K562 (cell line): Measurements from ENCODE around the gene RBM20. TPM values are rescaled to one million over a fixed set of nuclear protein-coding genes. Genes with fewer than 3 reads are reported as not detected.

Experiments
- E2F3 ChIP-seq: fragments of 250-450 bp; sonication (Bioruptor Pico); IDR thresholded peaks from 2 replicates; pipeline ENCODE4 v1.4.0; 2020; ENCODE audit warnings: mild to moderate bottlenecking
- HMGN3 ChIP-seq: IDR thresholded peaks from 2 replicates; pipeline ENCODE4 v1.6.1; 2011; ENCODE audit warnings: borderline replicate concordance, low read depth, mild to moderate bottlenecking, mixed read lengths, low read length; ENCODE audit not compliant: insufficient read length; ENCODE audit errors: extremely low read depth
- PHF20 ChIP-seq: fragments of 450-650 bp; IDR thresholded peaks from 2 replicates; pipeline ENCODE4 v1.6.1; 2018; ENCODE audit not compliant: partially characterized antibody
- SMARCA4 ChIP-seq: fragments of 450-650 bp; IDR thresholded peaks from 2 replicates; pipeline ENCODE4 v1.6.1; 2016
- SP1 ChIP-seq: sonication (generic); formaldehyde crosslinking; IDR thresholded peaks from 2 replicates; pipeline ENCODE4 v1.8.1; 2022; ENCODE audit warnings: mild to moderate bottlenecking, missing genetic modification reagents
- TRIM25 ChIP-seq: fragments of 450-650 bp; IDR thresholded peaks from 2 replicates; pipeline ENCODE4 v1.7.0; 2016; ENCODE audit warnings: borderline replicate concordance
- XRCC5 ChIP-seq: fragments of 200-400 bp; formaldehyde crosslinking; IDR thresholded peaks from 2 replicates; pipeline ENCODE4 v1.6.1; 2017; ENCODE audit warnings: low read depth, mild to moderate bottlenecking, low read length
- polyA plus RNA-seq, 8 experiments: library from polyadenylated mRNA; depleted of rRNA in 4 of 8; stranded (reverse) in 5 of 8; unstranded in 3 of 8; fragments of >200 nt; fragmentation: Nextera tagmentation in 2 of 8; fragmentation: Illumina TruSeq in 1 of 8; extraction: Ambion mirVana in 2 of 8; extraction: Trizol in 1 of 8; gene quantifications; 2 replicates each; pipeline versions ENCODE4 v1.2.1 to v1.2.3, GENCODE V29; 2011 to 2014; ENCODE audit warnings: inconsistent platforms in 1 of 8, missing spikeins in 1 of 8
- total RNA-seq, 7 experiments: library from RNA; depleted of rRNA in 6 of 7; stranded (reverse); fragments of >200 nt in 6 of 7; fragmentation: Illumina TruSeq in 2 of 7; extraction: Trizol in 2 of 7; gene quantifications; 2 replicates each; pipeline versions ENCODE4 v1.2.1 to v1.2.3, GENCODE V29; 2011 to 2021; ENCODE audit warnings: low replicate concordance in 1 of 7
- TF ChIP-seq, protein P1 (sequence below): fragments of 450-650 bp; IDR thresholded peaks from 2 replicates; pipeline ENCODE4 v1.6.1; 2016; ENCODE audit warnings: mild to moderate bottlenecking, moderate library complexity
- TF ChIP-seq, protein P2 (sequence below): sonication (generic); formaldehyde crosslinking; IDR thresholded peaks from 2 replicates; pipeline ENCODE4 v1.8.0; 2023; ENCODE audit warnings: mild to moderate bottlenecking, missing genetic modification reagents
- TF ChIP-seq, protein P3 (sequence below): sonication (generic); formaldehyde crosslinking; IDR thresholded peaks from 2 replicates; pipeline ENCODE4 v1.9.0; 2022; ENCODE audit warnings: mild to moderate bottlenecking, missing genetic modification reagents

RBM20 gene
- total and polyA plus RNA-seq, 9 of the 15 experiments (the other 6 are each of a cell fraction or from before 2014, with no cell fraction given) = 0.63 to 5.7 (median 3.2) TPM

GRCh38 chr10:110784198-110784597, 140.1 kb downstream of the RBM20 start (continued):
- TF ChIP-seq, protein P1, sequence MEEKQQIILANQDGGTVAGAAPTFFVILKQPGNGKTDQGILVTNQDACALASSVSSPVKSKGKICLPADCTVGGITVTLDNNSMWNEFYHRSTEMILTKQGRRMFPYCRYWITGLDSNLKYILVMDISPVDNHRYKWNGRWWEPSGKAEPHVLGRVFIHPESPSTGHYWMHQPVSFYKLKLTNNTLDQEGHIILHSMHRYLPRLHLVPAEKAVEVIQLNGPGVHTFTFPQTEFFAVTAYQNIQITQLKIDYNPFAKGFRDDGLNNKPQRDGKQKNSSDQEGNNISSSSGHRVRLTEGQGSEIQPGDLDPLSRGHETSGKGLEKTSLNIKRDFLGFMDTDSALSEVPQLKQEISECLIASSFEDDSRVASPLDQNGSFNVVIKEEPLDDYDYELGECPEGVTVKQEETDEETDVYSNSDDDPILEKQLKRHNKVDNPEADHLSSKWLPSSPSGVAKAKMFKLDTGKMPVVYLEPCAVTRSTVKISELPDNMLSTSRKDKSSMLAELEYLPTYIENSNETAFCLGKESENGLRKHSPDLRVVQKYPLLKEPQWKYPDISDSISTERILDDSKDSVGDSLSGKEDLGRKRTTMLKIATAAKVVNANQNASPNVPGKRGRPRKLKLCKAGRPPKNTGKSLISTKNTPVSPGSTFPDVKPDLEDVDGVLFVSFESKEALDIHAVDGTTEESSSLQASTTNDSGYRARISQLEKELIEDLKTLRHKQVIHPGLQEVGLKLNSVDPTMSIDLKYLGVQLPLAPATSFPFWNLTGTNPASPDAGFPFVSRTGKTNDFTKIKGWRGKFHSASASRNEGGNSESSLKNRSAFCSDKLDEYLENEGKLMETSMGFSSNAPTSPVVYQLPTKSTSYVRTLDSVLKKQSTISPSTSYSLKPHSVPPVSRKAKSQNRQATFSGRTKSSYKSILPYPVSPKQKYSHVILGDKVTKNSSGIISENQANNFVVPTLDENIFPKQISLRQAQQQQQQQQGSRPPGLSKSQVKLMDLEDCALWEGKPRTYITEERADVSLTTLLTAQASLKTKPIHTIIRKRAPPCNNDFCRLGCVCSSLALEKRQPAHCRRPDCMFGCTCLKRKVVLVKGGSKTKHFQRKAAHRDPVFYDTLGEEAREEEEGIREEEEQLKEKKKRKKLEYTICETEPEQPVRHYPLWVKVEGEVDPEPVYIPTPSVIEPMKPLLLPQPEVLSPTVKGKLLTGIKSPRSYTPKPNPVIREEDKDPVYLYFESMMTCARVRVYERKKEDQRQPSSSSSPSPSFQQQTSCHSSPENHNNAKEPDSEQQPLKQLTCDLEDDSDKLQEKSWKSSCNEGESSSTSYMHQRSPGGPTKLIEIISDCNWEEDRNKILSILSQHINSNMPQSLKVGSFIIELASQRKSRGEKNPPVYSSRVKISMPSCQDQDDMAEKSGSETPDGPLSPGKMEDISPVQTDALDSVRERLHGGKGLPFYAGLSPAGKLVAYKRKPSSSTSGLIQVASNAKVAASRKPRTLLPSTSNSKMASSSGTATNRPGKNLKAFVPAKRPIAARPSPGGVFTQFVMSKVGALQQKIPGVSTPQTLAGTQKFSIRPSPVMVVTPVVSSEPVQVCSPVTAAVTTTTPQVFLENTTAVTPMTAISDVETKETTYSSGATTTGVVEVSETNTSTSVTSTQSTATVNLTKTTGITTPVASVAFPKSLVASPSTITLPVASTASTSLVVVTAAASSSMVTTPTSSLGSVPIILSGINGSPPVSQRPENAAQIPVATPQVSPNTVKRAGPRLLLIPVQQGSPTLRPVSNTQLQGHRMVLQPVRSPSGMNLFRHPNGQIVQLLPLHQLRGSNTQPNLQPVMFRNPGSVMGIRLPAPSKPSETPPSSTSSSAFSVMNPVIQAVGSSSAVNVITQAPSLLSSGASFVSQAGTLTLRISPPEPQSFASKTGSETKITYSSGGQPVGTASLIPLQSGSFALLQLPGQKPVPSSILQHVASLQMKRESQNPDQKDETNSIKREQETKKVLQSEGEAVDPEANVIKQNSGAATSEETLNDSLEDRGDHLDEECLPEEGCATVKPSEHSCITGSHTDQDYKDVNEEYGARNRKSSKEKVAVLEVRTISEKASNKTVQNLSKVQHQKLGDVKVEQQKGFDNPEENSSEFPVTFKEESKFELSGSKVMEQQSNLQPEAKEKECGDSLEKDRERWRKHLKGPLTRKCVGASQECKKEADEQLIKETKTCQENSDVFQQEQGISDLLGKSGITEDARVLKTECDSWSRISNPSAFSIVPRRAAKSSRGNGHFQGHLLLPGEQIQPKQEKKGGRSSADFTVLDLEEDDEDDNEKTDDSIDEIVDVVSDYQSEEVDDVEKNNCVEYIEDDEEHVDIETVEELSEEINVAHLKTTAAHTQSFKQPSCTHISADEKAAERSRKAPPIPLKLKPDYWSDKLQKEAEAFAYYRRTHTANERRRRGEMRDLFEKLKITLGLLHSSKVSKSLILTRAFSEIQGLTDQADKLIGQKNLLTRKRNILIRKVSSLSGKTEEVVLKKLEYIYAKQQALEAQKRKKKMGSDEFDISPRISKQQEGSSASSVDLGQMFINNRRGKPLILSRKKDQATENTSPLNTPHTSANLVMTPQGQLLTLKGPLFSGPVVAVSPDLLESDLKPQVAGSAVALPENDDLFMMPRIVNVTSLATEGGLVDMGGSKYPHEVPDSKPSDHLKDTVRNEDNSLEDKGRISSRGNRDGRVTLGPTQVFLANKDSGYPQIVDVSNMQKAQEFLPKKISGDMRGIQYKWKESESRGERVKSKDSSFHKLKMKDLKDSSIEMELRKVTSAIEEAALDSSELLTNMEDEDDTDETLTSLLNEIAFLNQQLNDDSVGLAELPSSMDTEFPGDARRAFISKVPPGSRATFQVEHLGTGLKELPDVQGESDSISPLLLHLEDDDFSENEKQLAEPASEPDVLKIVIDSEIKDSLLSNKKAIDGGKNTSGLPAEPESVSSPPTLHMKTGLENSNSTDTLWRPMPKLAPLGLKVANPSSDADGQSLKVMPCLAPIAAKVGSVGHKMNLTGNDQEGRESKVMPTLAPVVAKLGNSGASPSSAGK = no peak
- TF ChIP-seq HMGN3 (no peak), SP1 (CRISPR knock-in tag) (no peak), TRIM25 (no peak), PHF20 (no peak), E2F3 (CRISPR knock-in tag) (no peak), SMARCA4 (no peak), XRCC5 (no peak)
- TF ChIP-seq, protein P2, sequence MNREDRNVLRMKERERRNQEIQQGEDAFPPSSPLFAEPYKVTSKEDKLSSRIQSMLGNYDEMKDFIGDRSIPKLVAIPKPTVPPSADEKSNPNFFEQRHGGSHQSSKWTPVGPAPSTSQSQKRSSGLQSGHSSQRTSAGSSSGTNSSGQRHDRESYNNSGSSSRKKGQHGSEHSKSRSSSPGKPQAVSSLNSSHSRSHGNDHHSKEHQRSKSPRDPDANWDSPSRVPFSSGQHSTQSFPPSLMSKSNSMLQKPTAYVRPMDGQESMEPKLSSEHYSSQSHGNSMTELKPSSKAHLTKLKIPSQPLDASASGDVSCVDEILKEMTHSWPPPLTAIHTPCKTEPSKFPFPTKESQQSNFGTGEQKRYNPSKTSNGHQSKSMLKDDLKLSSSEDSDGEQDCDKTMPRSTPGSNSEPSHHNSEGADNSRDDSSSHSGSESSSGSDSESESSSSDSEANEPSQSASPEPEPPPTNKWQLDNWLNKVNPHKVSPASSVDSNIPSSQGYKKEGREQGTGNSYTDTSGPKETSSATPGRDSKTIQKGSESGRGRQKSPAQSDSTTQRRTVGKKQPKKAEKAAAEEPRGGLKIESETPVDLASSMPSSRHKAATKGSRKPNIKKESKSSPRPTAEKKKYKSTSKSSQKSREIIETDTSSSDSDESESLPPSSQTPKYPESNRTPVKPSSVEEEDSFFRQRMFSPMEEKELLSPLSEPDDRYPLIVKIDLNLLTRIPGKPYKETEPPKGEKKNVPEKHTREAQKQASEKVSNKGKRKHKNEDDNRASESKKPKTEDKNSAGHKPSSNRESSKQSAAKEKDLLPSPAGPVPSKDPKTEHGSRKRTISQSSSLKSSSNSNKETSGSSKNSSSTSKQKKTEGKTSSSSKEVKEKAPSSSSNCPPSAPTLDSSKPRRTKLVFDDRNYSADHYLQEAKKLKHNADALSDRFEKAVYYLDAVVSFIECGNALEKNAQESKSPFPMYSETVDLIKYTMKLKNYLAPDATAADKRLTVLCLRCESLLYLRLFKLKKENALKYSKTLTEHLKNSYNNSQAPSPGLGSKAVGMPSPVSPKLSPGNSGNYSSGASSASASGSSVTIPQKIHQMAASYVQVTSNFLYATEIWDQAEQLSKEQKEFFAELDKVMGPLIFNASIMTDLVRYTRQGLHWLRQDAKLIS (CRISPR knock-in tag) = no peak
- TF ChIP-seq, protein P3, sequence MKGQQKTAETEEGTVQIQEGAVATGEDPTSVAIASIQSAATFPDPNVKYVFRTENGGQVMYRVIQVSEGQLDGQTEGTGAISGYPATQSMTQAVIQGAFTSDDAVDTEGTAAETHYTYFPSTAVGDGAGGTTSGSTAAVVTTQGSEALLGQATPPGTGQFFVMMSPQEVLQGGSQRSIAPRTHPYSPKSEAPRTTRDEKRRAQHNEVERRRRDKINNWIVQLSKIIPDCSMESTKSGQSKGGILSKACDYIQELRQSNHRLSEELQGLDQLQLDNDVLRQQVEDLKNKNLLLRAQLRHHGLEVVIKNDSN (CRISPR knock-in tag) = no peak
